ENCODE results near the gene CNOT8.
"Not testable (repeated sequence)": the region's sequence is repeated elsewhere in the genome, so short reads cannot be mapped to it uniquely, and the experiment has no call there.

The CNOT8 gene

DNA sequence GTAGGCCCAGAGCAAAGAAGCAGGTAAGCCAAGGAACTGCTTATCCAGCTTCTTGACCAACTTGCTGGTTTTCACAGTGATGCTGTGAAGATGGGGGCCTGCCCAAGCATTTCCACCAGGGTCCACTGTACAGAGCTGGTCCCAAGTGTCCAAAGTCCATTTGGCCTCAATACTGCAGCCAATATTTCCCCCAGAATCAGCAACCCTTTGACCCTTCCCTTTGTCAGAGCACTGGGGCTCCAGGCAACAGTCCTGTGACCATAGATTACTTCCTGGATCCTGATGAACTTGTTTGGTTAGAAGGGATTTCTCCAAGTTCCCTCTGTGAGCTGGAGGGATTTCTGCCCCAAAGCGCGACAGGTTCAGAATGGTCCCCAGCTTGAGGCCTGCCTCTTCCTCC is 34.4 kb upstream of the CNOT8 start:
- DNase-seq (ENCODE audit: insufficient read length, low spot score) (no peak), FAIRE-seq (no peak)
- TF ChIP-seq POLR2A (IDR thresholded peaks at IDR 0.05; ENCODE audit: low read depth, low read length) = no peak

DNA sequence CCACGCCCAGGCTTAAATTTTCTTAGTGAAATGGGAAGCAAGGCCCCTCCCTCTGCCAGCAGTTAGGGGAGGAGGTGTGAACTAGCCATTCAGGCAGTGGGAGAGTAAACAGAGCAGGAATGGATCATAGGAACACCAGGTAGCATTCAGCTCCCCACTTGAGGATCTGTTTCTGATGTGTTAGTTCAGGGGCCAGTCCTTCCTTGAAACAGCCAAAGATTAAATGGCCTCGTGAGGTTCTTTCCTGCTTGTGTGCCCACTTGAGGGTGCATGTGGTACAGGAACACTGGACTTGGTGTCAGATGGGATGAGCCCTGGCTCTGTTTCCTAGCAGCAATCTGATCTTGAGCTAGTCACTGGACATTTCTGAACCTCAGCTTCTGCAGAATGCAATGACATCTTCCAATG is 29.2 kb upstream of the CNOT8 start:
- TF ChIP-seq POLR2A (IDR thresholded peaks at IDR 0.05; ENCODE audit: low read depth, low read length) = no peak
- DNase-seq (ENCODE audit: insufficient read length, low spot score) (no peak), FAIRE-seq (no peak)

DNA sequence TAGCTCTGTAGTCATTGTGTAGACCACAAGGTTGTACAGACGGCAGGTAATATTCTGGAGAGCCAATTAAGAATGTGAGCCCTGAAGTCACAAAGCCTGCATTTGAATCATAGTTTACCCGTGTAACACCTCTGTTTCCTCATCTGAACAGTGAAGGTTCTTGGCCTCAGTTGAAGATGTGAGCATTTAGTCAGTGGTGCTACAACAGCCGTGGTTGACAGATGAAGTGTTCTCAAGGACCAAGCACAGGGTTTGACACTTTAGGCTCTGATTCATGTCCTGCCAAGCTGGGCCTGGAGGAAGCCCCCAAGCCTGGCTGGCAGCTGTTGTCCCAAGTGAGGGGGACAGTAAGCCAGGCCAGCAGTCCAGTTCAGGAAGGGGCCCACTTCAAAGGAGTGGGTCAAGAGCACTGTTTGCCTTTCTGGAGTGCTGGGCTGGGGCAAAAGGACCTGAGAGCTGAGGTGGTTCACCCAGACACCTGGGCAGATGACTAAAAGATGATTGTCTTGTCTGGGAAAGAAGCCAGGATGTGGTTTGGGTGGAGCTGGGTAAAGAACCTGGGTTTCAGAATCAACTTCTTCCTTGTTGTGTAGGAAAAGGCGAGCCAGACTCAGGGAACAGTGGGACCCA is 28.7 kb upstream of the CNOT8 start:
- no peak for FAIRE-seq
- TF ChIP-seq POLR2A (IDR thresholded peaks at IDR 0.05; ENCODE audit: low read depth, low read length) = no peak
- no peak for DNase-seq (ENCODE audit: insufficient read length, low spot score)

DNA sequence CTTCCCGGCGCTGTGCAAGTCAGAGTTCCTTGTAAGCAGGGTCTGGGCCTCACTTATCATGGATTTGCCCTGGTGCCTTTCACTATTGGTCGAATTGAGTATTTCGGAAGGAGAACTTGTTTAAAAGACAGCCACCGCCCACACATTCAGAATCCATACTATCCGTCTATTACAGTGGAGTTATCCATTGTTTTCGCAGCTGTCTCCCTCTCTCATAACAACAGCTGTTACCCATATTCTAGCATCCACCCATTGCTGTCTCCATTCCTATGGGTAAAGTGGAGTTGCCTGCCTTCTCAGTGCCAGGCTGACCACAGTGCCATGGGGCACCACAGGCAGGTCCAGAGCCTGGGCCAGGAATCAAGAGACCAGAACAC is 28.2 kb upstream of the CNOT8 start:
- DNase-seq (ENCODE audit: insufficient read length, low spot score) = no peak
- FAIRE-seq = no peak
- no peak for TF ChIP-seq POLR2A (IDR thresholded peaks at IDR 0.05; ENCODE audit: low read depth, low read length)

DNA sequence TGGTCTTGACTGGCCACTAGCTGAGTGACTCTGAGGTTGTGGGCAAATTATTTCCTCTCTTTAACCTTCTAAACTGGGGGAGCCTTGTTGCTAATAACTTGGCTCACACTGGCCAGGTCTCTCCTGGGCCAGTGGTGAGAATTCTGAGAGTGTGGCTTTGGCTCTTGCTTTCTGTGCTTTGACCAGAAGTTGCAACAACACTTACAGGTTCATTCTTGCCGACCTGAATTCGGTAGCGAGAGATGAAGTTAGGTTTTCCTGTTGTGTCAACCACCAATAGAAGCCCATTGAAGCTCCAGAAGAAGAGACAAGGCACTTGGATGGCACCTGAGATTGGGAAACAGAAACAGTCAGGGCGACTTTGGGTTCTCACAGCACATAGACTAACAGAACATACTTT is 27.8 kb upstream of the CNOT8 start:
- FAIRE-seq (no peak), DNase-seq (ENCODE audit: insufficient read length, low spot score) (no peak)
- no peak for TF ChIP-seq POLR2A (IDR thresholded peaks at IDR 0.05; ENCODE audit: low read depth, low read length)

DNA sequence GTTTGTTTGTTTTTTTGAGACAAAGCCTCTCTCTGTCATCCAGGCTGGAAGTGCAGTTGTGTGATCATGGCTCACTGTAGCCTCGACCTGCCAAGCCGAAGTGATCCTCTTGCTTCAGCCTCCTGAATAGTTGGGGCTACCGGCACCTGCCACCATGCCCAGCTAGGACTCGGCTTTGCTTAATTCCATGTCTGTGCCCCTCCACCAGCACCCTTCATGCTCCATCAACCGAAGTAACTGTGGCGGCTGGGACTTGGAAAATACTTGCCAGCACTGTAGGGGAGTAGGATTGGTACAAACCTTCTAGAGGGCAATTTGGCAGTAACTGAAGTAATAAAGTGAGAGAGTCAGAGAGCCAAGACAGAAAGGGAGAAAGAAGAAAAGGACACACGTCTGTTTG is 27.0 kb upstream of the CNOT8 start:
- DNase-seq (ENCODE audit: insufficient read length, low spot score) (no peak), FAIRE-seq (no peak)
- TF ChIP-seq POLR2A (IDR thresholded peaks at IDR 0.05; ENCODE audit: low read depth, low read length) = no peak

DNA sequence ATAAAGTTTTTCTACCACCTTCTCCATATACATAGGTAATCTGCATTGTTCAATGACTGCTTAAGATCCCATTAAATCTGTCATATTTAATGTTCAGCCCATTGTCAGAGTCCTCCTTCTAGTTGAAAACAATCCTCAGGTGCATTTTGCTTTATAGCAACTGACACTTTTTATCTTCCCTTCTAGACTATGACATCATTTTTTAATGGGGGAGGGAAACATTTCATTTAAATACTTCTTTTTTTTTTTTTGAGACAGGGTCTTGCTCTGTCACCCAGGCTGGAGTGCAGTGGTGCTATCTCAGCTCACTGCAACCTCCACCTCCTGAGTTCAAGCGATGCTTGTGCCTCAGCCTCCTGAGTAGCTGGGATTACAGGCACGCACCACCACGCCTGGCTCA is 25.6 kb upstream of the CNOT8 start:
- not testable (repeated sequence) for DNase-seq (ENCODE audit: insufficient read length, low spot score); FAIRE-seq

DNA sequence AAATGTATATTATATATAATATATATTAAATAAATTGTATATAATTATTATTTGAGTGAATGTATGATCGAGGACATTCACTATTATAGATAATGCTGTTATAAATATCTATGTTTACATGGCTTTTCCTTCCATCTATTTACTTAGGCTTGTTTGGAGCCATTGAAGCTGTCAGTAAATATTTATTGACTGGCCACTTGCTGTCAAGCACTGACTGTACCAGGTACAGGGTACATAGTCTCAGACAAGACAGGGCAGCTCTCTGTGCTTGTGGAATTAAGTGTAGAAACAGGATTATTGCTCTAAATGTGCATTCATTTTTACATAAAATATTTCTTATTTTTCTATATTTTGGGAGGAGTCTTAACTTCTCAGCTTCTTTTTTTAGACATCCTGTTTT is 24.4 kb upstream of the CNOT8 start:
- DNase-seq (ENCODE audit: insufficient read length, low spot score) (no peak), FAIRE-seq (no peak)
- TF ChIP-seq POLR2A (IDR thresholded peaks at IDR 0.05; ENCODE audit: low read depth, low read length) = no peak

DNA sequence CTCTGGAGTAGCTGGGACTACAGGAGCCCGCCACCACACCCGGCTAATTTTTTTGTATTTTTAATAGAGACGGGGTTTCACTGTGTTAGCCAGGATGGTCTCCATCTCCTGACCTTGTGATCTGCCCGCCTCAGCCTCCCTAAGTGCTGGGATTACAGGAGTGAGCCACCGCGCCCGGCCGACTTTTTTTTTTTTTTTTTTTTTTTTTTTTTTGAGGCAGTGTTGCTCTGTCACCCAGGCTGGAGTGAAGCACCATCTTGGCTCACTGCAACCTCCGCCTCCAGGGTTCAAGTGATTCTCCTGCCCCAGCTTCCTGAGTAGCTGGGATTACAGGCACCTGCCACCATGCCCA is 22.8 kb upstream of the CNOT8 start:
- not testable (repeated sequence) for FAIRE-seq; DNase-seq (ENCODE audit: insufficient read length, low spot score)

DNA sequence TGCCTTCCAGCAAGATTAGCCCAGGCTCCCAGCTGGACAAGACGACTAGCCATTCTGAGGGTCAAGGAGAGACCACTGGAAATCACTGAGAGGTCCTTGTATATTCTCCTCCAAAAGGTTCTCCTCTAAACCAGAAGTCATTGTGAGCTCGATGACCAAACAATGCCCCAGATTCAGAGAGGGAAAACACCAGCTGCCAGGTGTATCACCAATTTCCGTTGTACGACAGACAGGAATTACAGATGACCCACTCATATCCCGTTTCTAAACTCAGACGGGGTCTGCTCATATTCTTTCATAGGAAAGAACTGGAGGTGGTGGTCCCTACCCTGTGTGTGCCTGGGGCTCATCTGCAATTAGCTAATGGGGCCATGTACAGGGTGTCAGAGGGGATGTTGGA is 22.2 kb upstream of the CNOT8 start:
- TF ChIP-seq POLR2A (IDR thresholded peaks at IDR 0.05; ENCODE audit: low read depth, low read length) = no peak
- DNase-seq (ENCODE audit: insufficient read length, low spot score) (no peak), FAIRE-seq (no peak)

DNA sequence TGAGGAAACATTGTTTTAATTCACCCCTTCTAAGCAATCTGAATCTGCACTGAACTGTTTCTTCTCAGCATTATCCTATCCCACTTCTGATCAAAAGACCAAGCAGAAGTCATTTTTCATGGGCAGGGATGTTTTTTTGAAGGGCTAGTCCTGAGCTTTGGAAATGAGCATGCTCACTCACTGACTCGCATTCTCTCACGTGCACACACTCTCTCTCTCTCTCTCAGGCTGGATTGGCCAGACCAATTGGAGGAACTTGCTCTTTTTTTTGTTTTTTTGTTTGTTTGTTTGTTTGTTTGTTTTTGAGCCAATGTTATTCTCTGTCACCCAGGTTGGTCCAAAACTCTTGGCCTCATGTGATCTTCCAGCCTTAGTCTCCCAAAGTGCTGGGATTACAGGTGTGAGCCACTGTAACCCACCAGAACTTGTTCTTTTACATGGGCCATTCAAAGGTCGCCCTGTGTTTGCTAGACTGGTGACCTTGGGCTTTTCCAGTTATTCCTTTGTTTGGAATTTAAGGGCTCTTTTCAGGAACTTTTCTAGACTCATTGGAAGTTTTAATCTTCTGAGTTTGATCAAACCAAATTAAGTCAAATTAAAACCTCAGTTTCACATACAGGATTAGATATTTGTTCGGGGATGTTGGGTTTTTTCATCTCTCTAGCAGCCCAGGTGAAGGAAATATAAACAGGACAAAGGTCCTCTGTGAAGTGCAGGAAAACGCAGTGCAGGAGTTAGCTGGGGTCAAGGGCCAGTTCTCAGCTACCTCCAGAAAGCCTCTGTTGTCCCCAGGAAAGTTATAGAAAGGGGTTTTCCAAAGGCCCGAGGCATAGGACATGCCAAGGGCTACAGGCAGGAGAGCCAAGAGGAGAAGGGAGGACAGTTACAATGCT is 21.2 kb upstream of the CNOT8 start:
- no peak for DNase-seq (ENCODE audit: insufficient read length, low spot score)
- no peak for FAIRE-seq
- no peak for TF ChIP-seq POLR2A (IDR thresholded peaks at IDR 0.05; ENCODE audit: low read depth, low read length)

DNA sequence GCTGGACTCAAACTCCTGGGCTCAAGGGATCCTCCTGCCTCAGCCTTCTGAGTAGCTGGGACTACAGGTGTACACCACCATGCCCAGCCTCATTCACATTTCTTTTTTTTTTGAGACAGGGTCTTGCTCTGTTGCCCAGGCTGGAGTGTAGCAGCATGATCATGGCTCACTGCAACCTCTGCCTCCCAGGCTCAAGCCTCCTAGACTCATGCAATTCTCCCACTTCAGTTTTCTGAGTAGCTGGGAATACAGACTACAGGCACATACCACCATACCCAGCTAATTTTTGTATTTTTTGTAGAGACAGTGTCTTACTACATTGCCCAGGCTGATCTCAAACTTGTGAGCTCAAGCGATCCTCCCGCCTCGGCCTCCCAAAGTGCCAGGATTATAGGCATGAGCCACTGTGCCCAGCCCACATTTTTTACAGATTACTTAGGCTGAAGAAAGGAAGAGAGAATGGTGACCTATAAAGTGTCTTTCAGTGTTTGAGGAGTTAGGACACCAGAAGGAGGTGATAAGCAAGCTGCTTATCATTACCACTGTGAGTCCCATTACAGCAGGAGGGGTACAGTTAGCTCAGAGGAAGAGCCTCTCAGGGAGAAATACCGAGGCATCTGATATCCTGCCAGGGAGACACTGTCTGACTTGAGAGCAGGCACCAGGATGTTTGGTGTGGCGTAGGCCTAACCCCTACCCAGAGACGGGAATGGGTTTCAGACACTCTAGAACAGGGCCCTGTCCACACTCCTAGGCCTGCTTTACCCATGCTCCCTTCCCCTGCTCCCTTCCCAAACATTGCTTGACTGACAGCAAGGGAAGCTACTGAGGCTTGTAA is 17.8 kb upstream of the CNOT8 start:
- DNase-seq (ENCODE audit: insufficient read length, low spot score) = no peak
- no peak for TF ChIP-seq POLR2A (IDR thresholded peaks at IDR 0.05; ENCODE audit: low read depth, low read length)
- no peak for FAIRE-seq

DNA sequence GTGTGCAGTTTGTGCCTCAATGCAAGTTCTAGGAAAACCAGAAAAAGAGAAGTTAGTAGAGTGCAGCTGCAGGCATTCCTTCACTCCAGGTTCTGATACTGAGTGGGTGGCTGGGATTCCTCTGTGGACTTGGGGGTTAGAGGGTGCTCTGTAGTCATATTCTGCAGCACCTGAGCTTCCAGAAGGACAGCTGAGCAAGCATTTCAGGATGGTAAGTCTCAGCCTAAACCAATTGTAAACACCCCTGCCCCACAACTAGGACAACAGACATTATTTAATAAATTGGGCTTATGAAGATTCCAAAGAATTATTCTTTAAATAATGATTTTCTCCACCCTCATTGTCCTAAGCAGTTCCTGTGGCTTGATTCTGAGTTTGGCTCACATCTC is 17.2 kb upstream of the CNOT8 start:
- TF ChIP-seq POLR2A (IDR thresholded peaks at IDR 0.05; ENCODE audit: low read depth, low read length) = no peak
- DNase-seq (ENCODE audit: insufficient read length, low spot score) = no peak
- no peak for FAIRE-seq

DNA sequence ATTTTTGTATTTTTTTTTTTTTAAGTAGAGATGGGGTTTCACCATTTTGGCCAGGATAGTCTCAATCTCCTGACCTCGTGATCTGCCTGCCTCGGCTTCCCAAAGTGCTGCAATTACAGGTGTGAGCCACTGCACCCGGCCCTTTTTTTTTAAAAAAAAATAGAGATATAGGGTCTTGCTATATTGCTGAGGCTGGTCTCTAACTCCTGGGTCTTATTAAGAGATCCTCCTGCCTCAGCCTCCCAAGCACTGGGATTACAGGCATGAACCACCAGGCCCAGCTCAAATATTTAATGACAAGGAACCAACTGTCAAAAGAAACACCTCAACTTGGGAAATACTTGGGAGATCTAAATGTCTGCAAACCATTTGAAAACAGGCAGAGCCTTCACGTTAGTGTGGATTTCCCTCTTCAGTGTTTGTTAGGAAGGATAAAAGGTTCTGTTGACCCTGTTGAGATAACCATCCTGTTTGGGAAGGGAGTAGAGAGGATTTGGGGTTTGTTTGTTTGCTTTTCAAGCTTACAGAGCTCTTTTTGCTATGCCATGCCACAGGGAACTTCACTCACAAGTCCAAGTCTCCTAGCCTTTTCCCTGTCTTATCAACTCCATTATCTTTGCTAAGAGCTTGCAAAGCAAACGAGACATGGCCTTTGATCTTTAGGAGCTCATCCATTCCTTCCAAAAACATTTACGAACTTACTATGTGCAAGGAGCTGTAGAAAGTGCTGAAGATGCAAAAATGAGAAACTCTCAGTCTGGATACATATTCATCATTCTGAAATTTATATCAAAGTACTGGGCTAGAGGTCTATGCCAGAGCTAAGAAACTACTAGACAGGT is 15.5 kb upstream of the CNOT8 start:
- no peak for TF ChIP-seq POLR2A (IDR thresholded peaks at IDR 0.05; ENCODE audit: low read depth, low read length)
- no peak for FAIRE-seq
- DNase-seq (ENCODE audit: insufficient read length, low spot score) = no peak

Measured in H54 (cell line).